Neural progenitor cell (in vitro differentiated cells): Measurements from ENCODE around the gene MYO9B. TPM values are rescaled to one million over a fixed set of nuclear protein-coding genes. Genes with fewer than 3 reads are reported as not detected.

Source experiments
- DNase-seq: peaks from one replicate; pipeline ENCODE4 v3.0.0-alpha.2; 2016; ENCODE audit warnings: low spot score
- H2AFZ ChIP-seq: fragments of 200-600 bp; sonication (generic); replicated peaks from 2 replicates; pipeline ENCODE4 v1.6.1; 2016; ENCODE audit warnings: antibody characterized with exemption
- H3F3A ChIP-seq: fragments of 200-600 bp; sonication (generic); 2 replicates; pipeline ENCODE4 v1.6.1; 2016; ENCODE audit warnings: antibody characterized with exemption, low read depth
- H3K27ac ChIP-seq: fragments of 200-600 bp; sonication (generic); 2 replicates; pipeline ENCODE4 v1.5.1; 2016; ENCODE audit warnings: mild to moderate bottlenecking
- H3K27me3 ChIP-seq: fragments of 200-600 bp; sonication (generic); 2 replicates; pipeline ENCODE4 v1.6.1; 2016; ENCODE audit warnings: mild to moderate bottlenecking, moderate library complexity
- H3K36me3 ChIP-seq: fragments of 200-600 bp; sonication (generic); 2 replicates; pipeline ENCODE4 v1.5.1; 2016
- H3K4me1 ChIP-seq: fragments of 200-600 bp; sonication (generic); 2 replicates; pipeline ENCODE4 v1.6.1; 2016; ENCODE audit warnings: mixed run types
- H3K4me2 ChIP-seq: fragments of 200-600 bp; sonication (generic); 2 replicates; pipeline ENCODE4 v1.6.1; 2016
- H3K4me3 ChIP-seq: fragments of 200-600 bp; sonication (generic); 2 replicates; pipeline ENCODE4 v1.5.1; 2016
- H3K79me2 ChIP-seq: fragments of 200-600 bp; sonication (generic); 2 replicates; pipeline ENCODE4 v1.6.1; 2016; ENCODE audit warnings: low read depth
- H3K9ac ChIP-seq: fragments of 200-600 bp; sonication (generic); 2 replicates; pipeline ENCODE4 v1.6.1; 2016
- H3K9me3 ChIP-seq: fragments of 200-600 bp; sonication (generic); 2 replicates; pipeline ENCODE4 v1.5.1; 2016; ENCODE audit warnings: low read depth
- H4K20me1 ChIP-seq: fragments of 200-600 bp; sonication (generic); 2 replicates; pipeline ENCODE4 v1.6.1; 2016; ENCODE audit warnings: low read depth
- H3K27ac Mint-ChIP-seq: 3 replicates; pipeline ENCODE4 v1.8.0; 2021; ENCODE audit warnings: mixed read lengths
- H3K27me3 Mint-ChIP-seq: 2 replicates; pipeline ENCODE4 v1.8.0; 2022; ENCODE audit warnings: low read depth, mild to moderate bottlenecking, inconsistent platforms, moderate library complexity, mixed read lengths; ENCODE audit not compliant: insufficient read depth
- H3K36me3 Mint-ChIP-seq: 3 replicates; pipeline ENCODE4 v1.8.0; 2021; ENCODE audit warnings: mixed read lengths
- H3K4me1 Mint-ChIP-seq: 3 replicates; pipeline ENCODE4 v1.8.0; 2021; ENCODE audit warnings: mixed read lengths
- H3K4me3 Mint-ChIP-seq: 3 replicates; pipeline ENCODE4 v1.8.0; 2021; ENCODE audit warnings: mild to moderate bottlenecking, moderate library complexity, mixed read lengths
- H3K9me3 Mint-ChIP-seq: 3 replicates; pipeline ENCODE4 v1.8.0; 2020; ENCODE audit warnings: mixed read lengths
- EZH2 ChIP-seq: fragments of 200-600 bp; sonication (generic); IDR thresholded peaks from 2 replicates; pipeline ENCODE4 v1.6.1; 2017; ENCODE audit warnings: antibody characterized with exemption, mild to moderate bottlenecking, moderate library complexity
- EZH2phosphoT487 ChIP-seq: fragments of 200-600 bp; sonication (generic); IDR thresholded peaks from 2 replicates; pipeline ENCODE4 v1.6.1; 2017; ENCODE audit warnings: antibody characterized with exemption
- total RNA-seq: library from RNA; depleted of rRNA; stranded (reverse); fragments of >200 nt; gene quantifications from 2 replicates; pipeline ENCODE4 v1.2.3, GENCODE V29; 2015; ENCODE audit warnings: low replicate concordance
- TF ChIP-seq, protein P1 (sequence below): fragments of 200-600 bp; sonication (generic); IDR thresholded peaks from 2 replicates; pipeline ENCODE4 v1.5.1; 2017; ENCODE audit warnings: antibody characterized with exemption, mild to moderate bottlenecking

Gene MYO9B
- total RNA-seq, 1 donor from 2014 or later, result 38.5 TPM

DNA sequence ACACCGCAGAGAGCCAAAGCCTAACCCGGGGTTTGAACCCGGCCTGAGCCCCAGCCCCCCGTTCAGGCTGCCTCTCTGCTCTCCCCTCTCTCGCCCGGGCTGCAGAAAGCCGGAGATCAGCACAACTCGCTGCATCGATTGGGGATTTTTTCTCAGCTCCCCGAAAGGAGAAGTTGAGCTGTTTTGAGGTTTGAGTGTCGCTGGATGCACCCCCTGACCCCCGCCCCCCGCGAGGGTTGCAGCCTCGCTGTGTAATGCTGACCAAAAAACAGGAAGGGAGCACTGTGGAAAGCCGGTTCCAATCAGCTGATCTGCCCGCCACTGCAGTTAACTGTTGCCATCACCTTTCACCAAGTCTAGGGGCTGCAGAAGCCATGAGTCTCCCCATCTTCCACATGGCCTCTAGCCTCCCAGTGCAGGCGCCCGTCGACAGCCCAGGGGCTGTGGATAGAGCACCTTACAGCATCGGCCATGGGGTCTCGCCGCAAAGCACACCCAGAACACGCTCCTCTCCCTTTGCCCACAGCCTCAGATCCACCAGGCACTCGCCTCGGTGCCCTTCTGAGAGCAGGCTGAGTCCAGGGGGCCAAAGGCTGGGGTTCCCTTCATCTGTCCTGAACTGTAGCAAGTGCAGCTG is 34.5 kb downstream of the MYO9B start:
- Histone ChIP-seq H3K27ac (no peak overlapping the region), H3K9me3 (no peaks in the 10 kb centered on the region), H3K9ac (no peak overlapping the region), H2AFZ (no peak overlapping the region), H3K4me1 (peaks cover 9% of the 10 kb centered on the region), H3K4me3 (no peak overlapping the region), H3K79me2 (no peaks in the 10 kb centered on the region), H3K36me3 (no peaks in the 10 kb centered on the region), H3F3A (peaks cover 6% of the 10 kb centered on the region), H4K20me1 (peaks cover 24% of the 10 kb centered on the region), H3K4me2 (no peak overlapping the region), H3K27me3 (no peaks in the 10 kb centered on the region)
- H3K27me3 Mint-ChIP-seq, result peaks cover 4% of the 10 kb centered on the region
- TF ChIP-seq EZH2phosphoT487, result no peak
- TF ChIP-seq EZH2, result no peak
- TF ChIP-seq, protein P1, sequence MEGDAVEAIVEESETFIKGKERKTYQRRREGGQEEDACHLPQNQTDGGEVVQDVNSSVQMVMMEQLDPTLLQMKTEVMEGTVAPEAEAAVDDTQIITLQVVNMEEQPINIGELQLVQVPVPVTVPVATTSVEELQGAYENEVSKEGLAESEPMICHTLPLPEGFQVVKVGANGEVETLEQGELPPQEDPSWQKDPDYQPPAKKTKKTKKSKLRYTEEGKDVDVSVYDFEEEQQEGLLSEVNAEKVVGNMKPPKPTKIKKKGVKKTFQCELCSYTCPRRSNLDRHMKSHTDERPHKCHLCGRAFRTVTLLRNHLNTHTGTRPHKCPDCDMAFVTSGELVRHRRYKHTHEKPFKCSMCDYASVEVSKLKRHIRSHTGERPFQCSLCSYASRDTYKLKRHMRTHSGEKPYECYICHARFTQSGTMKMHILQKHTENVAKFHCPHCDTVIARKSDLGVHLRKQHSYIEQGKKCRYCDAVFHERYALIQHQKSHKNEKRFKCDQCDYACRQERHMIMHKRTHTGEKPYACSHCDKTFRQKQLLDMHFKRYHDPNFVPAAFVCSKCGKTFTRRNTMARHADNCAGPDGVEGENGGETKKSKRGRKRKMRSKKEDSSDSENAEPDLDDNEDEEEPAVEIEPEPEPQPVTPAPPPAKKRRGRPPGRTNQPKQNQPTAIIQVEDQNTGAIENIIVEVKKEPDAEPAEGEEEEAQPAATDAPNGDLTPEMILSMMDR, result no peak
- H3K4me3 Mint-ChIP-seq, result no peak overlapping the region
- no peak overlapping the region for H3K27ac Mint-ChIP-seq
- H3K36me3 Mint-ChIP-seq, result peaks cover 17% of the 10 kb centered on the region
- no peaks in the 10 kb centered on the region for H3K9me3 Mint-ChIP-seq
- H3K4me1 Mint-ChIP-seq, result peaks cover 12% of the 10 kb centered on the region
- no peak for DNase-seq

GRCh38 chr19:17110599-17110966 is 35.0 kb downstream of the MYO9B start:
- no peak overlapping the region for H3K9ac ChIP-seq
- H2AFZ ChIP-seq, result no peak overlapping the region
- no peak overlapping the region for H3K27ac Mint-ChIP-seq
- H3K27me3 ChIP-seq, result no peaks in the 10 kb centered on the region
- peaks cover 24% of the 10 kb centered on the region for H4K20me1 ChIP-seq
- H3K4me1 Mint-ChIP-seq, result peaks cover 13% of the 10 kb centered on the region
- H3K4me3 ChIP-seq, result no peak overlapping the region
- H3K36me3 ChIP-seq, result no peaks in the 10 kb centered on the region
- peaks cover 9% of the 10 kb centered on the region for H3K4me1 ChIP-seq
- TF ChIP-seq EZH2 (no peak), EZH2phosphoT487 (no peak)
- TF ChIP-seq, protein P1, result no peak
- H3K36me3 Mint-ChIP-seq, result peaks cover 17% of the 10 kb centered on the region
- H3K4me2 ChIP-seq, result no peak overlapping the region
- no peaks in the 10 kb centered on the region for H3K9me3 Mint-ChIP-seq
- H3F3A ChIP-seq, result peaks cover 6% of the 10 kb centered on the region
- H3K4me3 Mint-ChIP-seq, result no peak overlapping the region
- H3K79me2 ChIP-seq, result no peaks in the 10 kb centered on the region
- H3K27me3 Mint-ChIP-seq, result peaks cover 4% of the 10 kb centered on the region
- no peaks in the 10 kb centered on the region for H3K9me3 ChIP-seq
- DNase-seq, result no peak
- H3K27ac ChIP-seq, result no peak overlapping the region

DNA sequence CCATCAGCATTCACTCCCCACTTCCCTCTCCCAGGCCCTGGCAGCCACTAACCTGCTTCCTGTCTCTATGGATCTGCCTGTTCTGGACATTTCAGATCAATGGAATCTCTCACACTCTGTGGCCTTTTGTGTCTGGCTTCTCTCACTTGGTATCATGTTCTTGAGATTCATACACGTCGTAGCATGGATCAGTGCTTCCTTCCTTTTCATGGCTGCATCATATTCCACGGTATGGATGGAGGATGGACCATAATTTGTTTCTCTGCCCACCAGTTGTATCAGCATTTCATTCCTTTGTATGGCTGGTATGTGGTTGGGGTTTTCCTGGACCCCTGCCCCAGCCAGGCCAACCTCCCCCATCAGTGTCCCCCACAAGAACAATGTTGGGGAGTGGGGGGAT is 36.2 kb downstream of the MYO9B start:
- Histone ChIP-seq H3K4me2 (no peak overlapping the region), H3K36me3 (no peaks in the 10 kb centered on the region), H3K4me1 (peaks cover 9% of the 10 kb centered on the region), H3K9me3 (no peaks in the 10 kb centered on the region), H3F3A (peaks cover 6% of the 10 kb centered on the region), H3K79me2 (no peaks in the 10 kb centered on the region), H3K9ac (no peak overlapping the region), H3K27me3 (no peaks in the 10 kb centered on the region), H4K20me1 (peaks cover 24% of the 10 kb centered on the region), H3K4me3 (no peak overlapping the region), H3K27ac (no peak overlapping the region), H2AFZ (no peak overlapping the region)
- peaks cover 2% of the 10 kb centered on the region for H3K27me3 Mint-ChIP-seq
- no peak for TF ChIP-seq EZH2phosphoT487
- TF ChIP-seq, protein P1, result no peak
- TF ChIP-seq EZH2, result no peak
- no peak overlapping the region for H3K27ac Mint-ChIP-seq
- no peak for DNase-seq
- H3K36me3 Mint-ChIP-seq, result peaks cover 14% of the 10 kb centered on the region
- no peak overlapping the region for H3K4me3 Mint-ChIP-seq
- peaks cover 15% of the 10 kb centered on the region for H3K4me1 Mint-ChIP-seq
- H3K9me3 Mint-ChIP-seq, result no peaks in the 10 kb centered on the region
